Upper lobe of left lung (tissue), 4 donors: Measurements from ENCODE around the gene CAPN11.

Source experiments
- POLR2A ChIP-seq, 4 donors: fragments of 450-650 bp; IDR thresholded peaks; one replicate each; pipeline ENCODE4 v1.5.1; 2016 to 2017; ENCODE audit warnings: antibody characterized with exemption in 4 of 4, mild to moderate bottlenecking in 2 of 4
- POLR2AphosphoS5 ChIP-seq, 2 donors: sonication (generic); formaldehyde crosslinking; IDR thresholded peaks; one replicate each; pipeline ENCODE4 v1.5.1; 2017; ENCODE audit warnings: antibody characterized with exemption in 2 of 2
- TF ChIP-seq, protein P1 (sequence below), 6 experiments: fragments of 450-650 bp in 4 of 6; fragments of 200-600 bp in 2 of 6; sonication (generic) in 2 of 6; IDR thresholded peaks; one replicate each; pipeline ENCODE4 v1.5.1; 2016 to 2019; ENCODE audit warnings: antibody characterized with exemption in 6 of 6

DNA sequence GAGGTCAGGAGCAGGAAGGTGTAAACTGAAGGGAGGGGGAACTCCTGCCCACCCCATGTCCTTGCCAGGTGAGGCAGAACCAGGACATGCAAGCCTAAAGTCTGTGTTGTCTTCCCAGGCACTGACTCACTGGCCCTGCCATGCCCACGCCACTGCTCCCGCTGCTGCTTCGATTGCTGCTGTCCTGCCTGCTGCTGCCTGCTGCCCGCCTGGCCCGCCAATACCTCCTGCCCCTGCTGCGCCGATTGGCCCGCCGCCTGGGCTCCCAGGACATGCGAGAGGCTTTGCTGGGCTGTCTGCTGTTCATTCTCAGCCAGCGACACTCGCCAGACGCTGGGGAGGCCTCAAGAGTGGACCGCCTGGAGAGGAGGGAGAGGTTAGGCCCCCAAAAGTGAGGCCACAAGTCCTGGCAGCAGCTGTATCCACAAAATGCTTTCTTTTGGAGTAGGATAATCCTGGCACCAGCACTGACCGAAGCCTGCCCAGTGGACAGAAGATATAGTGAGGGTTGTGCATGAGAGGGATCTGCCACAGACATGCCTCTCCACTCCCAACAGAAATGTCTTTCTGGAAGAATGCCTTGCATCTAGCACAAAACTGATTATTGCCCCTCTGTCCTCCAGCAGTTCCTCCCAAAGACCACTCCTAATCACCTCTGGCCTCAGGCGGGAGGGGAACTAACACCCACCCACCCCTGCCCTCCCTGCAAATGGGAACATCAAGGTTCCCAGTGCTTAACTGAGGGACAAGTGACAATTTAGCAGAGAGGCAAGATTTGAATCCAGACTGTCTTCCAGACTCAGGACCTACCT is 58.9 kb downstream of the CAPN11 start:
- TF ChIP-seq, protein P1, sequence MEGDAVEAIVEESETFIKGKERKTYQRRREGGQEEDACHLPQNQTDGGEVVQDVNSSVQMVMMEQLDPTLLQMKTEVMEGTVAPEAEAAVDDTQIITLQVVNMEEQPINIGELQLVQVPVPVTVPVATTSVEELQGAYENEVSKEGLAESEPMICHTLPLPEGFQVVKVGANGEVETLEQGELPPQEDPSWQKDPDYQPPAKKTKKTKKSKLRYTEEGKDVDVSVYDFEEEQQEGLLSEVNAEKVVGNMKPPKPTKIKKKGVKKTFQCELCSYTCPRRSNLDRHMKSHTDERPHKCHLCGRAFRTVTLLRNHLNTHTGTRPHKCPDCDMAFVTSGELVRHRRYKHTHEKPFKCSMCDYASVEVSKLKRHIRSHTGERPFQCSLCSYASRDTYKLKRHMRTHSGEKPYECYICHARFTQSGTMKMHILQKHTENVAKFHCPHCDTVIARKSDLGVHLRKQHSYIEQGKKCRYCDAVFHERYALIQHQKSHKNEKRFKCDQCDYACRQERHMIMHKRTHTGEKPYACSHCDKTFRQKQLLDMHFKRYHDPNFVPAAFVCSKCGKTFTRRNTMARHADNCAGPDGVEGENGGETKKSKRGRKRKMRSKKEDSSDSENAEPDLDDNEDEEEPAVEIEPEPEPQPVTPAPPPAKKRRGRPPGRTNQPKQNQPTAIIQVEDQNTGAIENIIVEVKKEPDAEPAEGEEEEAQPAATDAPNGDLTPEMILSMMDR (IDR thresholded peaks at IDR 0.05) = no peak
- no peak for TF ChIP-seq POLR2A (IDR thresholded peaks at IDR 0.05)
- peak in 1 of 2 donors; percentile 8 for TF ChIP-seq POLR2AphosphoS5 (IDR thresholded peaks at IDR 0.05)
